ENCODE results near the gene ANKS1B.

Gene ANKS1B

GRCh38 chr12:99311373-99311772 lies 673.4 kb downstream of the ANKS1B start:
- no peaks in the 10 kb centered on the region for H3K27me3 ChIP-seq (ENCODE audit: insufficient read depth, low read depth, severe bottlenecking)
- no peak overlapping the region for H3K4me3 ChIP-seq (ENCODE audit: low read depth, low read length)
- no peak for TF ChIP-seq CTCF (IDR thresholded peaks at IDR 0.05; ENCODE audit: low read depth, low read length)
- DNase-seq, result no peak
- no peak overlapping the region for H3K27ac ChIP-seq
- H3K9me3 ChIP-seq (ENCODE audit: severe bottlenecking), result no peaks in the 10 kb centered on the region
- no peaks in the 10 kb centered on the region for H3K36me3 ChIP-seq

GRCh38 chr12:99309812-99310211 lies 674.9 kb downstream of the ANKS1B start:
- DNase-seq, result no peak
- H3K36me3 ChIP-seq, result no peaks in the 10 kb centered on the region
- no peaks in the 10 kb centered on the region for H3K27me3 ChIP-seq (ENCODE audit: insufficient read depth, low read depth, severe bottlenecking)
- H3K27ac ChIP-seq, result no peak overlapping the region
- TF ChIP-seq CTCF (IDR thresholded peaks at IDR 0.05; ENCODE audit: low read depth, low read length), result no peak
- H3K4me3 ChIP-seq (ENCODE audit: low read depth, low read length), result no peak overlapping the region
- no peaks in the 10 kb centered on the region for H3K9me3 ChIP-seq (ENCODE audit: severe bottlenecking)

DNA sequence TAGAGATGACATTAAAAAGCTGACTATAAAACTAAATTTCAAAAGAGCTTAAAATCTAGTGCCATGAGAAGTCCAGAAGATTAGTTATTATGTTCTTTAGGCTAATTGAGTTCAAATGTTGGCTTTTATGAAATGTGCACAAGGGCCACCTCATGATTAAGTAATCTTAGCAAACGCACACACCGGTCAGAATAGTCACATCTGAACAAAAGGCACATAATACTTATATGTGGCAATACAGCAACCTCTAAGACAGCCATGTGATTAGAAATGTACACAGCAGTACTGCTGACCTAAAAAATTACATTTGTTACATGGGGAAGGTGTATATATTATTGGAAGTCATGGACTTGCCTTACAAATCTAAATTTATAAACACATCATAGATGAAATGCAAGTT lies 681.9 kb downstream of the ANKS1B start:
- no peak for TF ChIP-seq CTCF (IDR thresholded peaks at IDR 0.05; ENCODE audit: low read depth, low read length)
- no peak overlapping the region for H3K4me3 ChIP-seq (ENCODE audit: low read depth, low read length)
- no peaks in the 10 kb centered on the region for H3K36me3 ChIP-seq
- H3K27me3 ChIP-seq (ENCODE audit: insufficient read depth, low read depth, severe bottlenecking), result no peaks in the 10 kb centered on the region
- no peak overlapping the region for H3K27ac ChIP-seq
- DNase-seq, result no peak
- no peaks in the 10 kb centered on the region for H3K9me3 ChIP-seq (ENCODE audit: severe bottlenecking)

GRCh38 chr12:99287136-99287535 lies 697.6 kb downstream of the ANKS1B start:
- DNase-seq, result no peak
- TF ChIP-seq CTCF (IDR thresholded peaks at IDR 0.05; ENCODE audit: low read depth, low read length), result no peak
- Histone ChIP-seq H3K27me3 (ENCODE audit: insufficient read depth, low read depth, severe bottlenecking) (no peaks in the 10 kb centered on the region), H3K27ac (no peak overlapping the region), H3K4me3 (ENCODE audit: low read depth, low read length) (no peak overlapping the region), H3K9me3 (ENCODE audit: severe bottlenecking) (no peaks in the 10 kb centered on the region), H3K36me3 (no peaks in the 10 kb centered on the region)

DNA sequence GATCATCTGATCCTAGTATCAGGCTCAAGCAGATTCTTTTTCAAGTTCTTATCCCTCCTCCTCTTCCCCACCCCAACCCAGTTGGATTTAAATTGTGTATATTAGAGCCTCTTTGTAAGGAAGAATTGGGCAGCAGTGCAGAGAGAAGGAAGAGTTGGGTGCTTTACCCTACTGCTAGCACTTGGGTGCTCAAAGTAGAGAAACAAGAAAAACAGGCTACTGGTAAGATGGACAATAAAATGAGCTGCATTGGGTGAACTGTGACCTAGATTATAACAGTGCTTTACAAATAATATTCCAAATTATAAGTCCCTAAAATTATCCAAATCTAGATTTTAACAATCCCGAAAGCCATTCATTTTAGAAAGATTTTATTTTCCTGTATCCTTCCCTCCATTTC lies 700.6 kb downstream of the ANKS1B start:
- Histone ChIP-seq H3K4me3 (ENCODE audit: low read depth, low read length) (no peak overlapping the region), H3K36me3 (no peaks in the 10 kb centered on the region), H3K27me3 (ENCODE audit: insufficient read depth, low read depth, severe bottlenecking) (no peaks in the 10 kb centered on the region), H3K9me3 (ENCODE audit: severe bottlenecking) (no peaks in the 10 kb centered on the region), H3K27ac (no peak overlapping the region)
- no peak for DNase-seq
- no peak for TF ChIP-seq CTCF (IDR thresholded peaks at IDR 0.05; ENCODE audit: low read depth, low read length)

GRCh38 chr12:99282624-99283023 lies 702.1 kb downstream of the ANKS1B start:
- no peaks in the 10 kb centered on the region for H3K9me3 ChIP-seq (ENCODE audit: severe bottlenecking)
- no peaks in the 10 kb centered on the region for H3K36me3 ChIP-seq
- no peak overlapping the region for H3K4me3 ChIP-seq (ENCODE audit: low read depth, low read length)
- H3K27ac ChIP-seq, result no peak overlapping the region
- no peak for DNase-seq
- H3K27me3 ChIP-seq (ENCODE audit: insufficient read depth, low read depth, severe bottlenecking), result no peaks in the 10 kb centered on the region
- TF ChIP-seq CTCF (IDR thresholded peaks at IDR 0.05; ENCODE audit: low read depth, low read length), result no peak
